Neural cell (in vitro differentiated cells): ENCODE measurements around the gene HSPA12A.

Source experiments
- EP300 ChIP-seq: fragments of 450-650 bp; conservative IDR thresholded peaks from 2 replicates; pipeline ENCODE4 v1.6.1; 2014; ENCODE audit warnings: antibody characterized with exemption, mild to moderate bottlenecking, moderate library complexity; ENCODE audit not compliant: poor library complexity, severe bottlenecking
- TF ChIP-seq, protein P1 (sequence below): fragments of 450-650 bp; IDR thresholded peaks from 2 replicates; pipeline ENCODE4 v1.5.1; 2014; ENCODE audit warnings: antibody characterized with exemption, mild to moderate bottlenecking, moderate library complexity; ENCODE audit not compliant: poor library complexity, severe bottlenecking

DNA sequence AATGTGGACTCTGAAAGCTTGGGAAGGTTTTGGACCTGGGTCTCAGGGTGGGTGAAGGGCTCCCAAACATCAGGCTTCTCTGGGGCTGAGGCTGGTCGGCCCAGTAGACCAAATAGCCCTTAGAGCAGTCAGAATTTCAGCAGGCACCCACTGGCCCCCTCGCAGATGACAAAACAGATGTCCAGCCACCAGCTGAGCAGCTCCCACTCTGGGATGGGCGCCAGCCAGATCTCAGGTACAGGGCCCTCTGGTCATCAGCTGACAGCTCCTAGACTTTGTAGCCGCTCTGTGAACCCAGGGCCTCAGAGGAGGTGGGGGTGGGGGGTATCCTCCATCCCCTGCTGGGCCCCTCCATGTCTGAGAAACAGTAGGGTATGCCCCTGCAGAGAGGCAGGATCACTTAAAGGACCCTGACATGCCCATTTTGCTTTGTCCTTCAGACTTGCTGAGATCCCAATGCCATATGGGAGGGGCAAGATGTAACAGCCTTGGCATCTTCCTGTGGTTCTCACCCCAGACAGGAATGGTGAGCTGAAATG, 26.5 kb downstream of the HSPA12A start:
- no peak for TF ChIP-seq EP300
- TF ChIP-seq, protein P1, sequence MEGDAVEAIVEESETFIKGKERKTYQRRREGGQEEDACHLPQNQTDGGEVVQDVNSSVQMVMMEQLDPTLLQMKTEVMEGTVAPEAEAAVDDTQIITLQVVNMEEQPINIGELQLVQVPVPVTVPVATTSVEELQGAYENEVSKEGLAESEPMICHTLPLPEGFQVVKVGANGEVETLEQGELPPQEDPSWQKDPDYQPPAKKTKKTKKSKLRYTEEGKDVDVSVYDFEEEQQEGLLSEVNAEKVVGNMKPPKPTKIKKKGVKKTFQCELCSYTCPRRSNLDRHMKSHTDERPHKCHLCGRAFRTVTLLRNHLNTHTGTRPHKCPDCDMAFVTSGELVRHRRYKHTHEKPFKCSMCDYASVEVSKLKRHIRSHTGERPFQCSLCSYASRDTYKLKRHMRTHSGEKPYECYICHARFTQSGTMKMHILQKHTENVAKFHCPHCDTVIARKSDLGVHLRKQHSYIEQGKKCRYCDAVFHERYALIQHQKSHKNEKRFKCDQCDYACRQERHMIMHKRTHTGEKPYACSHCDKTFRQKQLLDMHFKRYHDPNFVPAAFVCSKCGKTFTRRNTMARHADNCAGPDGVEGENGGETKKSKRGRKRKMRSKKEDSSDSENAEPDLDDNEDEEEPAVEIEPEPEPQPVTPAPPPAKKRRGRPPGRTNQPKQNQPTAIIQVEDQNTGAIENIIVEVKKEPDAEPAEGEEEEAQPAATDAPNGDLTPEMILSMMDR: no peak
